Suprapubic skin (tissue), 4 donors: ENCODE data around the gene PRR20G.
"Not testable (repeated sequence)": the region's sequence is repeated elsewhere in the genome, so short reads cannot be mapped to it uniquely, and the experiment has no call there.

ENCODE experiments used
- EP300 ChIP-seq: sonication (generic); formaldehyde crosslinking; IDR thresholded peaks from one replicate; pipeline ENCODE4 v1.6.1; 2017; ENCODE audit warnings: antibody characterized with exemption
- POLR2A ChIP-seq, 2 donors: fragments of 450-650 bp; IDR thresholded peaks; one replicate each; pipeline ENCODE4 v1.6.1; 2017; ENCODE audit warnings: antibody characterized with exemption in 2 of 2, mild to moderate bottlenecking in 2 of 2, moderate library complexity in 2 of 2
- POLR2AphosphoS5 ChIP-seq, 3 donors: sonication (generic); formaldehyde crosslinking; IDR thresholded peaks; one replicate each; pipeline ENCODE4 v1.6.1; 2017; ENCODE audit warnings: antibody characterized with exemption in 3 of 3
- TF ChIP-seq, protein P1 (sequence below), 2 donors: fragments of 200-600 bp in 1 of 2; fragments of 450-650 bp in 1 of 2; sonication (generic) in 1 of 2; IDR thresholded peaks; one replicate each; pipeline ENCODE4 v1.5.1; 2016 to 2019; ENCODE audit warnings: antibody characterized with exemption in 2 of 2, mild to moderate bottlenecking in 1 of 2, moderate library complexity in 1 of 2

DNA sequence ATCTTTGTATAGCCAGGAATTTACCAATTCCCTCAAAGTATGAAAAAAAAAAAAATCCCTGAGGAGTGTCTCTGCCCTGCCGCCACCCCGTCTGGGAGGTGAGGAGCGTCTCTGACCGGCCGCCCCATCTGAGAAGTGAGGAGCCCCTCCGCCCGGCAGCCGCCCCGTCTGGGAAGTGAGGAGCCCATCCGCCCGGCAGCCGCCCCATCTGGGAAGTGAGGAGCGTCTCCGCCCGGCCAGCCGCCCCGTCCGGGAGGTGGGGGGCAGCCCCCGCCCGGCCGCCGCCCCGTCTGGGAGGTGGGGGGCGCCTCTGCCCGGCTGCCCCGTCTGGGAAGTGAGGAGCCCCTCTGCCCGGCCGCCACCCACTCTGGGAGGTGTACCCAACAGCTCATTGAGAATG is 21.0 kb upstream of the PRR20G start:
- TF ChIP-seq, protein P1, sequence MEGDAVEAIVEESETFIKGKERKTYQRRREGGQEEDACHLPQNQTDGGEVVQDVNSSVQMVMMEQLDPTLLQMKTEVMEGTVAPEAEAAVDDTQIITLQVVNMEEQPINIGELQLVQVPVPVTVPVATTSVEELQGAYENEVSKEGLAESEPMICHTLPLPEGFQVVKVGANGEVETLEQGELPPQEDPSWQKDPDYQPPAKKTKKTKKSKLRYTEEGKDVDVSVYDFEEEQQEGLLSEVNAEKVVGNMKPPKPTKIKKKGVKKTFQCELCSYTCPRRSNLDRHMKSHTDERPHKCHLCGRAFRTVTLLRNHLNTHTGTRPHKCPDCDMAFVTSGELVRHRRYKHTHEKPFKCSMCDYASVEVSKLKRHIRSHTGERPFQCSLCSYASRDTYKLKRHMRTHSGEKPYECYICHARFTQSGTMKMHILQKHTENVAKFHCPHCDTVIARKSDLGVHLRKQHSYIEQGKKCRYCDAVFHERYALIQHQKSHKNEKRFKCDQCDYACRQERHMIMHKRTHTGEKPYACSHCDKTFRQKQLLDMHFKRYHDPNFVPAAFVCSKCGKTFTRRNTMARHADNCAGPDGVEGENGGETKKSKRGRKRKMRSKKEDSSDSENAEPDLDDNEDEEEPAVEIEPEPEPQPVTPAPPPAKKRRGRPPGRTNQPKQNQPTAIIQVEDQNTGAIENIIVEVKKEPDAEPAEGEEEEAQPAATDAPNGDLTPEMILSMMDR (IDR thresholded peaks at IDR 0.05) = not testable (repeated sequence)
- not testable (repeated sequence) for TF ChIP-seq EP300; POLR2AphosphoS5 (IDR thresholded peaks at IDR 0.05); POLR2A (IDR thresholded peaks at IDR 0.05)
